A549 (cell line): ENCODE results near the gene PRB4. TPM values are rescaled to one million over a fixed set of nuclear protein-coding genes. Genes with fewer than 3 reads are reported as not detected.

Experiments
- ATAC-seq, 2 experiments: fragments of 200-7000 bp in 1 of 2; fragments of >200 bp in 1 of 2; cut with Nextera tagmentation in 1 of 2; cut with Tn5 transposase in 1 of 2; 3 replicates each; pipeline versions ENCODE4 v1.8.0 to v1.9.1; 2018 to 2020; ENCODE audit warnings: mild to moderate bottlenecking in 1 of 2, moderate library complexity in 1 of 2
- CTCF ChIA-PET: fragments of 300-600 bp; sonication (Branson Sonifier 250); formaldehyde crosslinking; extraction: SDS; loops from one replicate; lab custom pipeline; 2021; ENCODE audit warnings: antibody characterized with exemption, inconsistent platforms; lab: Yijun Ruan, JAX
- POLR2A ChIA-PET: fragments of 350-600 bp; formaldehyde crosslinking; extraction: SDS; loops from one replicate; lab custom pipeline; 2021; ENCODE audit warnings: antibody characterized with exemption, inconsistent platforms; lab: Yijun Ruan, JAX
- DNase-seq, 2 experiments: peaks; one replicate each; pipeline versions ENCODE4 v3.0.0 to v3.0.0-alpha.2; 2011 to 2016; ENCODE audit warnings: low read depth in 1 of 2, low spot score in 1 of 2
- FAIRE-seq: peaks from 2 replicates; lab custom pipeline; 2011; peaks lifted over from hg19 to GRCh38; lab: Jason Lieb, UNC
- H3K27ac ChIP-seq, 2 experiments: fragments of >200 bp; sonication (Bioruptor Twin); formaldehyde crosslinking; 3 replicates each; pipeline ENCODE4 v1.5.1; 2016 to 2017
- H3K4me1 ChIP-seq: fragments of >200 bp; sonication (Bioruptor Twin); formaldehyde crosslinking; 3 replicates; pipeline ENCODE4 v1.6.1; 2016
- H3K4me2 ChIP-seq: fragments of >200 bp; sonication (Bioruptor Twin); formaldehyde crosslinking; 3 replicates; pipeline ENCODE4 v1.6.1; 2016
- H3K4me3 ChIP-seq: fragments of >200 bp; sonication (Bioruptor Twin); formaldehyde crosslinking; 3 replicates; pipeline ENCODE4 v1.5.1; 2016
- H3K9me3 ChIP-seq: fragments of >200 bp; sonication (Bioruptor Twin); formaldehyde crosslinking; 3 replicates; pipeline ENCODE4 v1.6.1; 2016
- ATOH8 ChIP-seq: fragments of 250-450 bp; sonication (Bioruptor Pico); IDR thresholded peaks from 2 replicates; pipeline ENCODE4 v1.5.0; 2020; ENCODE audit warnings: low read depth, mild to moderate bottlenecking, moderate library complexity
- CHD4 ChIP-seq: fragments of 200-600 bp; sonication (generic); IDR thresholded peaks from 2 replicates; pipeline ENCODE4 v1.6.1; 2016; ENCODE audit warnings: antibody characterized with exemption, mild to moderate bottlenecking, borderline replicate concordance
- E2F6 ChIP-seq: IDR thresholded peaks from 2 replicates; pipeline ENCODE4 v1.6.1; 2012; ENCODE audit warnings: low read depth, borderline replicate concordance
- ELK1 ChIP-seq: fragments of 150-350 bp; IDR thresholded peaks from 2 replicates; pipeline ENCODE4 v1.6.1; 2014; ENCODE audit warnings: low read depth, mild to moderate bottlenecking, low read length
- EP300 ChIP-seq, 2 experiments: fragments of >200 bp; sonication (Bioruptor Twin); formaldehyde crosslinking; IDR thresholded peaks; 2 replicates in 1 of 2; 3 replicates in 1 of 2; pipeline ENCODE4 v1.6.1; 2016 to 2017
- FOSB ChIP-seq: fragments of 250-450 bp; sonication (Bioruptor Pico); IDR thresholded peaks from 2 replicates; pipeline ENCODE4 v1.5.0; 2020; ENCODE audit warnings: mild to moderate bottlenecking, moderate library complexity
- GATA3 ChIP-seq: IDR thresholded peaks from 2 replicates; pipeline ENCODE4 v1.6.1; 2012; ENCODE audit warnings: borderline replicate concordance
- HMGXB4 ChIP-seq: fragments of 250-450 bp; sonication (Bioruptor Pico); IDR thresholded peaks from 2 replicates; pipeline ENCODE4 v1.5.0; 2021; ENCODE audit warnings: mild to moderate bottlenecking, moderate library complexity, borderline replicate concordance
- HOXB5 ChIP-seq: fragments of 250-450 bp; sonication (Bioruptor Pico); IDR thresholded peaks from 2 replicates; pipeline ENCODE4 v1.5.0; 2020; ENCODE audit warnings: mild to moderate bottlenecking, moderate library complexity
- KDM1A ChIP-seq: fragments of 200-600 bp; sonication (generic); IDR thresholded peaks from 2 replicates; pipeline ENCODE4 v1.6.1; 2016; ENCODE audit warnings: low read depth, mild to moderate bottlenecking
- MAFK ChIP-seq: fragments of 450-650 bp; IDR thresholded peaks from 2 replicates; pipeline ENCODE4 v1.6.1; 2014; ENCODE audit not compliant: partially characterized antibody
- MAX ChIP-seq: IDR thresholded peaks from 2 replicates; pipeline ENCODE4 v1.6.1; 2012
- MAZ ChIP-seq: fragments of 150-350 bp; IDR thresholded peaks from 2 replicates; pipeline ENCODE4 v1.6.1; 2014; ENCODE audit warnings: antibody characterized with exemption, low read depth, low read length, borderline replicate concordance
- RFX5 ChIP-seq: fragments of 450-650 bp; IDR thresholded peaks from 2 replicates; pipeline ENCODE4 v1.7.1; 2014; ENCODE audit warnings: antibody characterized with exemption, mild to moderate bottlenecking, moderate library complexity
- RNF2 ChIP-seq: fragments of 200-600 bp; sonication (generic); IDR thresholded peaks from 2 replicates; pipeline ENCODE4 v1.6.1; 2016; ENCODE audit warnings: low read depth, mild to moderate bottlenecking, antibody characterized with exemption, moderate library complexity, borderline replicate concordance
- TP53 ChIP-seq: fragments of 250-450 bp; sonication (Bioruptor Pico); IDR thresholded peaks from 2 replicates; pipeline ENCODE4 v1.5.0; 2021; ENCODE audit warnings: mild to moderate bottlenecking, moderate library complexity
- ZC3H11A ChIP-seq: fragments of 450-650 bp; IDR thresholded peaks from 2 replicates; pipeline ENCODE4 v1.6.1; 2014; ENCODE audit warnings: antibody characterized with exemption, mild to moderate bottlenecking
- ZNF302 ChIP-seq: fragments of 250-450 bp; sonication (Bioruptor Pico); IDR thresholded peaks from 2 replicates; pipeline ENCODE4 v1.9.0; 2021; ENCODE audit warnings: inconsistent platforms, mild to moderate bottlenecking, moderate library complexity
- WGBS: methylation state at CpG from one replicate; pipeline ENCODE4 v1.1.6; 2017; ENCODE audit errors: missing lambda C conversion rate; 5-methylcytosine and 5-hydroxymethylcytosine counted together
- polyA plus RNA-seq, 4 experiments: library from polyadenylated mRNA; depleted of rRNA in 3 of 4; stranded (reverse); fragments of >200 nt; fragmentation: RNase III in 1 of 4; extraction: RNeasy Plus Mini Kit Qiagen cat#74134 plus additional on column Dnase treatment in 1 of 4; gene quantifications; 2 replicates in 3 of 4; 3 replicates in 1 of 4; pipeline ENCODE4 v1.2.3, GENCODE V29; 2011 to 2017

PRB4 gene
- polyA plus RNA-seq, 2 of the 4 experiments (the other 2 are of a cell fraction) = not detected

- Histone ChIP-seq H3K9me3 (no peaks in the 10 kb centered on the region), H3K4me3 (no peak overlapping the region), H3K27ac (no peak overlapping the region), H3K4me1 (no peaks in the 10 kb centered on the region), H3K4me2 (no peak overlapping the region)
- ChIA-PET CTCF (no interaction called here), POLR2A (no interaction called here)
- 34% methylated on average over 1 of the region's 1 CpG for WGBS
- FAIRE-seq (no peak), DNase-seq (no peak), ATAC-seq (no peak)
- no peak for TF ChIP-seq HOXB5 (CRISPR knock-in tag)
- no peak for TF ChIP-seq EP300 (IDR thresholded peaks at IDR 0.05)
- no peak for TF ChIP-seq ATOH8 (CRISPR knock-in tag)
- TF ChIP-seq ZC3H11A = no peak
- no peak for TF ChIP-seq ZNF302 (CRISPR knock-in tag)
- no peak for TF ChIP-seq RFX5
- no peak for TF ChIP-seq ELK1
- no peak for TF ChIP-seq MAX
- TF ChIP-seq E2F6 = no peak
- no peak for TF ChIP-seq KDM1A
- TF ChIP-seq RNF2 = no peak
- TF ChIP-seq MAZ = no peak
- no peak for TF ChIP-seq MAFK
- no peak for TF ChIP-seq FOSB
- TF ChIP-seq GATA3 = no peak
- no peak for TF ChIP-seq HMGXB4 (CRISPR knock-in tag)
- no peak for TF ChIP-seq CHD4
- no peak for TF ChIP-seq TP53 (CRISPR knock-in tag)
Measured at GRCh38 chr12:11264501-11264900, 45.7 kb downstream of the PRB4 start.

Other genes starting within 250 kb of the PRB4 start
- 0.32 and 0.48 TPM in 2 replicates for gene TAS2R46, start 248.1 kb downstream of the PRB4 start, polyA plus RNA-seq (2011; rRNA removed)
- gene TAS2R46, start 248.1 kb downstream of the PRB4 start, polyA plus RNA-seq (2017; fragmentation: RNase III; extraction: RNeasy Plus Mini Kit Qiagen cat#74134 plus additional on column Dnase treatment) = 0.10 to 0.11 TPM in 2 of 3 replicates, not detected in the other
- not detected in 2 replicates for gene TAS2R43, start 218.1 kb downstream of the PRB4 start, polyA plus RNA-seq (2011; rRNA removed)
- gene TAS2R43, start 218.1 kb downstream of the PRB4 start, polyA plus RNA-seq (2017; fragmentation: RNase III; extraction: RNeasy Plus Mini Kit Qiagen cat#74134 plus additional on column Dnase treatment) = not detected in 3 replicates
- 0.26 and 0.69 TPM in 2 replicates for gene TAS2R30, start 175.8 kb downstream of the PRB4 start, polyA plus RNA-seq (2011; rRNA removed)
- 0.11 TPM in 1 of 3 replicates, not detected in the others for gene TAS2R30, start 175.8 kb downstream of the PRB4 start, polyA plus RNA-seq (2017; fragmentation: RNase III; extraction: RNeasy Plus Mini Kit Qiagen cat#74134 plus additional on column Dnase treatment)
- 4.6 and 6.2 TPM in 2 replicates for gene SMIM10L1, start 139.2 kb downstream of the PRB4 start, polyA plus RNA-seq (2011; rRNA removed)
- gene SMIM10L1, start 139.2 kb downstream of the PRB4 start, polyA plus RNA-seq (2017; fragmentation: RNase III; extraction: RNeasy Plus Mini Kit Qiagen cat#74134 plus additional on column Dnase treatment) = 8.3 to 8.4 TPM (median 8.3 TPM) in 3 replicates
- gene TAS2R42, start 123.5 kb downstream of the PRB4 start, polyA plus RNA-seq (2011; rRNA removed) = not detected in 2 replicates
- not detected in 3 replicates for gene TAS2R42, start 123.5 kb downstream of the PRB4 start, polyA plus RNA-seq (2017; fragmentation: RNase III; extraction: RNeasy Plus Mini Kit Qiagen cat#74134 plus additional on column Dnase treatment)
- not detected in 2 replicates for gene PRB3, start 40.7 kb downstream of the PRB4 start, polyA plus RNA-seq (2011; rRNA removed)
- not detected in 3 replicates for gene PRB3, start 40.7 kb downstream of the PRB4 start, polyA plus RNA-seq (2017; fragmentation: RNase III; extraction: RNeasy Plus Mini Kit Qiagen cat#74134 plus additional on column Dnase treatment)
- not detected in 2 replicates for gene PRB2, start 85.1 kb upstream of the PRB4 start, polyA plus RNA-seq (2011; rRNA removed)
- gene PRB2, start 85.1 kb upstream of the PRB4 start, polyA plus RNA-seq (2017; fragmentation: RNase III; extraction: RNeasy Plus Mini Kit Qiagen cat#74134 plus additional on column Dnase treatment) = not detected in 3 replicates